Muscle of back (tissue), 11 donors: ENCODE measurements around the gene ARHGEF19. TPM values are rescaled to one million over a fixed set of nuclear protein-coding genes. Genes with fewer than 3 reads are reported as not detected.

Source experiments
- DNase-seq, 3 donors: peaks; one replicate each; pipeline versions ENCODE4 v3.0.0 to v3.0.0-alpha.2; 2013
- polyA plus RNA-seq, 10 donors: library from polyadenylated mRNA; unstranded; fragments of 120-200 nt; gene quantifications; one replicate each; pipeline ENCODE4 v1.2.1, GENCODE V29; 2013; ENCODE audit not compliant: insufficient read length in 10 of 10

ARHGEF19 gene
- polyA plus RNA-seq, 10 donors = 1.7 to 12.4 (median 2.8) TPM

- DNase-seq = peak in 2 of 3 donors; percentile 56 to 78
These were observed 61.1 kb downstream of the ARHGEF19 start for GRCh38 chr1:16151196-16151994.

GRCh38 chr1:16150508-16150907 lies 61.9 kb downstream of the ARHGEF19 start:
- no peak for DNase-seq

GRCh38 chr1:16149702-16150488 lies 62.6 kb downstream of the ARHGEF19 start:
- no peak for DNase-seq

DNA sequence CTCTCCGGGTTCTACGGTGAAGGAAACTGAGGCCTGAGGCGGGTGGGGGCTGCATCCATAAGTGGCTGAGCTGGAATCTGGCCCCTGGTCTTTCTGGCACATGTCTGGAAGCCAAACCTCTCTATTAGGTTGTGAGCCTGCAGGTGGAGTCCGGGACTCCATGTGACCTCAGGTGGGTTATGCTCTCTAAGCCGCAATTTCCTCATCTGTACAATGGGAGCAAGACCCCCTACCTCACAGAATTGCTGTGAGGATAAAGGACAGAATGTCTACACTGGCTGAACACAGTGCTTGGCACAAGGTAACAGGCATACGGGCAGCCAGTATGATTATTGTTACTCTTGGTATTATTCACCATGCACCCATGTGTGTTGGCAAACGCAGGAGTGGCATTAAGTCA lies 63.3 kb downstream of the ARHGEF19 start:
- no peak for DNase-seq

DNA sequence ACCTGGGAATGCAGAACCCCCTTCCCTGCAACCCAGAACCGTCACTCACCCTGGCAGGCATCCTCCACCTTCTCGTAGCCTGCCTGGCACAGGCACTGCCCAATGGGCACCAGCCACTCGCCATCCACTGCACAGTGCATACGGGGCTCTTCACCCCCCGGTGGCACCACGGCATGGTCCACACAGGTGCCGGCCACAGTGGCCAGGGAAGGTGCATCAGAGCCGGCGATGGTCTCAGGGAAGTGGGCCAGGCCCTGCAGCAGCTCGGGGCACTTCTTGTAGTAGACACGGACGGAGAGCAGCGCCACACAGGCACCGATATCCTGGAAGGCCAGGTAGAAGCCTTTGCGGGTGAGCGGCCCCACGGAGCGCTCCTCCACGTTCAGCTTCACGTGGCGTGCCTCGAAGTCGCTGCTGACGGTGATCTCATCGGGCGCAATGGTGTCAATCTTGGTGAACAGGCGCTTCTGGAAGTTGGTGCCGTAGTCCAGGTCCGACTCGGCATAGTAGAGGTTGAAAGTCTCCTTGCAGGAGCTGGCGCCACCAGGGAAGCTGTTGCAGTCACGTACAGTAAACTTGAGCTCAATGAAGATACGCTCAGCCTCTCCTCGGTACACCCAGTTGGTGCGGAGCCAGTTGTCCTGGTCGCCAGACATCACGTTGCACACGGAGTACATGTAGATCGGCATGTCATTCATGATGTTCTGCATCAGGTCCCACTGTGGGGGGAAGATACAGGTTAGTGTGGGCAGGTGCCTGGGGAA lies 63.9 kb downstream of the ARHGEF19 start:
- no peak for DNase-seq

Other genes starting within 250 kb of the ARHGEF19 start
- 10 to 100 TPM; 16.9 to 33.7 (median 23.1) TPM for gene ZBTB17, start 236.6 kb downstream of the ARHGEF19 start, polyA plus RNA-seq
- under 1 TPM in 1 of 10 donors, not detected in 9; 0.07 TPM for gene SRARP, start 208.4 kb downstream of the ARHGEF19 start, polyA plus RNA-seq
- 100 to 1,000 TPM in 9 of 10 donors, 10 to 100 TPM in 1; 96.0 to 165 (median 132) TPM for gene HSPB7, start 194.6 kb downstream of the ARHGEF19 start, polyA plus RNA-seq
- gene CLCNKA, start 190.6 kb downstream of the ARHGEF19 start, polyA plus RNA-seq = 1 to 10 TPM in 3 of 10 donors, under 1 TPM in 7; 0.27 to 1.2 (median 0.59) TPM
- under 1 TPM in 7 of 10 donors, not detected in 3; 0.07 to 0.44 (median 0.16) TPM for gene CLCNKB, start 168.9 kb downstream of the ARHGEF19 start, polyA plus RNA-seq
- gene FAM131C, start 139.0 kb downstream of the ARHGEF19 start, polyA plus RNA-seq = under 1 TPM in 6 of 10 donors, not detected in 4; 0.15 to 0.29 (median 0.20) TPM
- 1 to 10 TPM; 5.6 to 9.2 (median 7.0) TPM for gene EPHA2, start 56.6 kb downstream of the ARHGEF19 start, polyA plus RNA-seq
- 1 to 10 TPM; 1.2 to 3.6 (median 2.3) TPM for gene CPLANE2, start 24.5 kb upstream of the ARHGEF19 start, polyA plus RNA-seq
- 10 to 100 TPM; 13.5 to 17.9 (median 16.8) TPM for gene FBXO42, start 139.8 kb upstream of the ARHGEF19 start, polyA plus RNA-seq
- gene SZRD1, start 154.6 kb upstream of the ARHGEF19 start, polyA plus RNA-seq = 10 to 100 TPM; 65.4 to 97.0 (median 84.6) TPM
- gene SPATA21, start 224.8 kb upstream of the ARHGEF19 start, polyA plus RNA-seq = under 1 TPM in 6 of 10 donors, not detected in 4; 0.12 to 0.86 (median 0.17) TPM
- gene NECAP2, start 228.1 kb upstream of the ARHGEF19 start, polyA plus RNA-seq = 10 to 100 TPM; 31.1 to 45.6 (median 35.8) TPM